ENCODE measurements around the gene ARHGEF16.

ARHGEF16 gene

DNA sequence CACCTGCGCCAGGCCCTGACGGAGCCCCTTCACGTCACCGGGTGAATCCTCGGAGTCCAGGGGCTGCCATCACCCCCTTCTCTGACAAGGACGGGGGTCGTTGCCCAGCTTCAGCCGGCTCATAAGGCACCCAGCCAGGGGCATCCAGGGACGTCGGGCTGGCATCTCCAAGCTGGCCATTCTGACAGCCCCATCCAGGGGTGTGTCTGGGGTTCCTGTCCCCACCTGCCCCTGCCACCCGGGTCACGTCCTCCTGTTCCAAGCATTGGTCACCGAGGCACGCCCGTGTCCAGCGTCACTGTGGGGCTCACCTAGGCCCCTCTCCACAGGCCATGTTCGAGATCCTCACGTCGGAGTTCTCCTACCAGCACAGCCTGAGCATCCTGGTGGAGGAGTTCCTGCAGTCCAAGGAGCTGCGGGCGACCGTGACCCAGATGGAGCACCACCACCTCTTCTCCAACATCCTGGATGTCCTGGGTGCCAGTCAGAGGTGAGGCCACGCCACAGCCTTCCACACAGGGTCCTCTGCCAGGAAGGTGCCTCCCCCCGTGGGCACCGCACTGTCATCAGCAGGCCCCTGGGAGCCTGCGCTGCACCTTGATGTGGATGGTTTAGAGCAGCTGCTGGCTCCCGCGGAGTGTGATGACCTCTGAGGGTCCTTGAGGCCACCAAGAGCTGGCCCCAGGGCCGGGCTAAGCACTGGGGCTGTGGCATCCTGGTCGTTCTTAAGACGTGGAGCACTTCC is 14.8 kb downstream of the ARHGEF16 start:
- FAIRE-seq = no peak

DNA sequence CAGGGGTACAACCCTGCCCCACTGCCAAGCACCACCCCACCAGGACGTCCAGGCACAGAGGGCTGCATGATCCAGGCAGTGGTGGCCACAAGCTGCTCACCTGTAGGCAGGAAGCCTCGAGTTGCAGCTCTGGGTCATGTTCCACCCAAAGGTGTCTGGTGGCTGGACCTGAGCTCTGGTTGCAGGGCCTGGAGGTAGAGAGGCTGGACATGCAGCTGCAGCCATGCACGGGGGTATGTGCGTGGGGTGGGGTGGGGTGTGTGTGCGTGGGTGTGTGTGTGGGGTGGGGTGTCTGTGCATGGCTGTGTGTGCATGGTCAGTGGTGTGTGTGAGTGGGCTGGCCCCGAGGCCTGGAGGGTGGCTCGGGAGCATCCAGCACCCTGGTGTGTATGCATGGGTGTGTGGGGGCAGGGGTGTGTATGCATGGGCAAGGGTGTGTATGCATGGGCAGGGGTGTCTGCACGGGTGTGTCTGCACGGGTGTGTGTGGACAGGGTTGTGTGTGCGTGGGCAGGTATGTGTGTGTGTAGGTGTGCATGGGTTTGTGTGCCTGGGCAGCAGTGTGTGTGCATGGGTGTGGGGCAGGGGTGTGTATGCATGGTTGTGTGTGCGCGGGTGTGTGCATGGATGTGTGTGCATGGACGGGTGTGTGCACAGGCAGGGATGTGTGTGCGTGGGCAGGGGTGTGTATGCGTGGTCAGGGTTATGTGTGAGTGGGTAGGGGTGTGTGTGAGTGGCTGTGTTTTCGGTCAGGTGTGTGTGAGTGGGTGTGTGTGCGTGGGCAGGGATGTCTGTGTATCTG is 15.6 kb downstream of the ARHGEF16 start:
- FAIRE-seq = no peak

DNA sequence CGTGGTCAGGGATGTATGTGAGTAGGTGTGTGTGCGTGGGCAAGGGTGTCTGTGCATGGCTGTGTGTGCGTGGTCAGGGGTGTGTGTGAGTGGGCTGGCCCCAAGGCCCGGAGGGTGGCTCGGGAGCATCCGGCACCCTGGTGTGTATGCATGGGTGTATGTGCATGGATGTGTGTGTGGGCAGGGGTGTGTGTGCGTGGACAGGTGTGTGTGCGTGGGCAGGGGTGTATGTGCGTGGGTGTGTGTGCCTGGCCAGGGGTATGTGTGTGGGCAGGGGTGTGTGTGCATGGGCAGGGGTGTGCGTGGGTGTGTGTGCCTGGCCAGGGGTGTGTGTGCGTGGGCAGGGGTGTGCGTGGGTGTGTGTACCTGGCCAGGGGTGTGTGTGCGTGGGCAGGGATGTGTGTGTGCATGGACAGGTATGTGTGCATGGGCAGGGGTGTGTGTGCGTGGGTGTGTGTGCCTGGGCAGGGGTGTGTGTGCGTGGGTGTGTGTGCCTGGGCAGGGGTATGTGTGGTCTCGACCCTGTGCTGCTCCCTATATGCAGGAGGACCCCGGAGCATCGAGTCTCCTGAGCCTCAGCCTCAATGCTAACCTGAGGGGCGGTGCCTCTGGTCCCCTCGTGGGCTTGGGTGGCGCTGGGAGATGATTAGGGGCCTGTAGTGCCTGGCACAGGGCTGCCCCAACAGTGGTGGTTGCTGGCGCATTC is 16.3 kb downstream of the ARHGEF16 start:
- no peak for FAIRE-seq

DNA sequence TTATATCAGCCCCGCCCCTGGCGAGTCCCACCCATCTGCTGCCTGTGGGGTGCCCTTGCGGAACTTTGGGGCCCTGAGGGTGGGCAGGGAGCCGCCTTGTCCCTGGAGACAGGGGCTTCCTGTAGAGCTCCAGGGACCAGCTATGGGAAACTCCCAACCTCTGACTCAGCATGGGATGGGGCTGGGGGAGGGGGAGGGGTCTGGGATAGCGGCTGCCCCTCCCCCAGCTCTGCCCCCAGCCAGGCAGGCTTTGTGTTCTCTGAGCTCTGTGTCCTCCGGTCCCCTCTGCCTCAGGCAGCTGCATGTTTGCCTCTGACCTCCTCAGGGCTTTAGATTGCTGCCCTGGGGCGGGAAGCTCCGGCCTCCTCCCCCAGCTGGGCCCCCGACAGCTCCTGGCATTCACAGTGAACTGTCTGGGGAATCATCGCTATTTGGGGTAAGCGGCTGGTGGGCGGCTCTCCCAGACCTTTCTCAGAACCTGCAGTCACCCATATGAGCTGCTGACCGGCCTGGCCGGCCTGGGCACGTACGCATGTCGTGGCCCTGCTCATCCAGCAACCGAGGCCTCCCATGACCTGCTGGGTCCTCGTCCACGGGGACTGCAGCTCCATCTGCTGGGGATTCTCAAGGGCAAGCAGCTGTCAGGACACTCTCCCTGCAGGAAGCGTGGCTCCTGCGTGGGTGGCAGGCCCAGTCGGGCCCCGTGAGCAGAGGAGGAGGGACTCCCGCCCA is 17.1 kb downstream of the ARHGEF16 start:
- no peak for FAIRE-seq

DNA sequence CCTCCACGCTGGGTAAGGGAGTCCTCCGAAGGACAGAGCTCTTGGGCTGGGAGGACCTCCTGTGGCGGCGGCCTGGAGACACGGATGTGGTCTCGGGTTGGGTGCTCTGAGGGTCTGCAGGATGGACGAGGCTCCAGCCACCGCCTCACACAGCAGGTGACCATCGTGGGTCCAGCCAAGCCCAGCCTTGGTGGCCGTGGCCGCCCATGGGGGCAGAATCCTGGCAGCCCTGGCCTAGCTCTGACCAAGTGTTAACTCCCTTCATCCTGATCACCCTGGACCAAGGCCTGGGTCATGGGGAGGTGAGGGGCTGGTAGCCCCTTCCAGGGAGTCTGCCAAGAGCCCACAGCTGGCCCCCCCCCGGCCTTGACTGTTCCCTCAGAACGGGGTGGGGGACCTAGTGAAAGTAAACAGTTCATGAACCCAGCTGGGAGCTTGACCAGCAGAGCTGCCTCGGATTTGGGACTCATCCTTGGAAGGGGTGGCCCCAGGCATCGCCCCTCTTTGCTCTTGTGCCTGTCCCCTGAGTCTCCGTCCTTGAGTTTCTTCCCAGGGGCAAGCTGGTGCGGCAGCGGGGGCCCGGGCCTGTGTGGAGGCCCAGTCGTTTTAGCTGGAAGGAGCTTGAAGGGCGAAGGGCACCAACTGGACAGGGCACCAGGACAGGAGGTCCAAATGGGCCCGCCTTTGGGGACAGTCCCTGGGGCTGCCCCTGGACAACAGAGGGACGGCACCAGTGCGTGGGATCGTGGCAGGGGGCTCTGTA is 17.8 kb downstream of the ARHGEF16 start:
- FAIRE-seq = no peak

DNA sequence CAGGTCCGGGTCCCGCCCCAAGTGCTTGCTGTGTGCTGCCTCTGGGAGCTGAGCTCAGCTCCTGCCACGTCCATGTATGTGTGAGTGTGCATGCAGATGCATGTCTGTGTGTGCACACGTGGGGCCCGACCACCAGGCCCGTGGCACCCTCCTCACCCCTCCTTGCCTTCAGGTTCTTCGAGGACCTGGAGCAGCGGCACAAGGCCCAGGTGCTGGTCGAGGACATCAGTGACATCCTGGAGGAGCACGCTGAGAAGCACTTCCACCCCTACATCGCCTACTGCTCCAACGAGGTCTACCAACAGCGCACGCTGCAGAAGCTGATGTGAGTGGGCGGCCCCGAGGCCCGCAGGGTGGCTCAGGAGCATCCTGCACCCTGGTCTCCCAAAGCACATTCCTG is 18.4 kb downstream of the ARHGEF16 start:
- no peak for FAIRE-seq

DNA sequence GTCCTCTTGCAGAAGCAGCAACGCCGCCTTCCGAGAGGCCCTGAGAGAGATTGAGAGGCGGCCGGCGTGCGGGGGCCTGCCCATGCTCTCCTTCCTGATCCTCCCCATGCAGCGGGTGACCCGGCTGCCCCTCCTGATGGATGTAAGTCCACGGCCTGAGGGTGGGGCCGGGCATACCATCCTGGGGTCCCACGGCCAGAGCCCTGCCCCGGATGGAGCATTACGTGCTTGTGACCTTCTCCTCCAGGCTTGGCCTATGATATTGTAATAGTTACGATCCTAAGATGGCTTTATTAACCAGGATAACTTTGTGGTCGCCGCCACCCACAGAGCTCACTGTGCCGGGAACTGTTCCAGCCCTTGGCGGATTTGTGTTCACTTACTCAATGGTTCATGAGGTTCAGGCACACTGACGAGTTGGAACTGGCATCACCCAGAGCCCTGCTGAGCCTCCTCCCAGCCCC is 18.9 kb downstream of the ARHGEF16 start:
- no peak for FAIRE-seq

DNA sequence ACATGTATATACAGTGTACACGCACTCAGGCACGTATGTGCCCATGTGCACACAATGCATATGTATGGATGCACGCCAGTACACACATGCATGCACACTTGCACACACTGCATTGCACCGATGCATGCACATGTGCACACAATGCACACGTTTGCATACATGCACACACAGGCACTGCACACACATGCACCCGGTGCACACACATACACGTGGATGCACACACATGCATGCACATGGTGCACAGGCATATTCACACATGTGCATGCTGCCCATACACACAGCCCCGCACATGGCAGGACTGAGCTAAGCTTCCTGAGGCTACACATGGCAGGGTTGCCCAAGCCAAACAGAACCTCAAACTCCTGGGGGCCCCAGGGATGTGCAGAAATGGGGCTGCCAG is 19.6 kb downstream of the ARHGEF16 start:
- no peak for FAIRE-seq

DNA sequence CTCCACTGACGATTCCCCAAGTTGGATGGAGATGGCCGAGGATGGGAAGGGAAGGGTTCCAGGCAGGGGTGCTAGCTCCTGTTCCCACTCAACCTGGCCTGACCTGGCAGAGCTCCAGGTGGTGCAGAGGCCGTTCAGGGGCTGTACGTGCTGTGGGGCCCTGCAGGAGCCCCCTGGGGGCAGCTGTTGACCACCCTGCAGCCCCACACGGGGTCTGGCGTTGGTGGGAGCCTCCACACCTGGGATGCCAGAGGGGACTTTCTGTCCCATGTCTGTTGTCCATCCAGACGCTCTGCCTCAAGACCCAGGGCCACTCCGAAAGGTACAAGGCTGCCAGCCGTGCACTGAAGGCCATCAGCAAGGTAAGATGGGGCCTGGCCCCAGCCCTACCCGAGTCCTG is 20.0 kb downstream of the ARHGEF16 start:
- FAIRE-seq = no peak

DNA sequence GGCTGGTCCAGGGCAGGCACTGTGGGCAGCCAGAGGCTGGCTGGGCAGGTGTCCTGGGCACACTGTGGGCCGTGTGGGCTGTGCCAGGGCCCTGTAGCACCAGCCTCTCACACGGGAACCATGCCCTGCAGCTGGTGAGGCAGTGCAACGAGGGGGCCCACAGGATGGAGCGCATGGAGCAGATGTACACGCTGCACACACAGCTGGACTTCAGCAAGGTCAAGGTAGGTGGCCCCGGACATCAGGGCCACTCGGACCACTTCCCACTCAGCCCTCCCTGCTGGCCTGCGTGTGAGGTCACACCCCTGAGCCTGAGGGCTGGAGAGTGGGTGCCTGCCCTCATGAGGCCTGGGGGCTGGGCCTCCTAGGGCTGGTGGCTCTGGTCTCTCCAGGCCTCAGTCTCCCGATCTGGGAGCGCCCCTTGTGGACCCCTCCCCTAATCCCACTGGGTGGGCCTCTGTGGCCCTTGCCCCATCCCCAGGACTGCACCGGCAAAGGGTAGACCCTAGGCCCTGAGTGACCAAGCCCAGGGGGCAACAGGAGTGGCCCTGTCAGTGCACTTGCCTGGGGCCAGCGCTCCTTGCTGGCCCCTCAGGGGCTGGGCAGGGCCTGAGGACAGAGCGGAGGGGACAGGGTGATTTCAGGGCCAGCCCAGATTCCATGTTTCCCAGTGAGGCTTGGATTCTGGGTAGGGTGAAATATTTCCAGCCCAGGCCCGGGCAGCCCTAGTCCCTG is 21.5 kb downstream of the ARHGEF16 start:
- FAIRE-seq = no peak

DNA sequence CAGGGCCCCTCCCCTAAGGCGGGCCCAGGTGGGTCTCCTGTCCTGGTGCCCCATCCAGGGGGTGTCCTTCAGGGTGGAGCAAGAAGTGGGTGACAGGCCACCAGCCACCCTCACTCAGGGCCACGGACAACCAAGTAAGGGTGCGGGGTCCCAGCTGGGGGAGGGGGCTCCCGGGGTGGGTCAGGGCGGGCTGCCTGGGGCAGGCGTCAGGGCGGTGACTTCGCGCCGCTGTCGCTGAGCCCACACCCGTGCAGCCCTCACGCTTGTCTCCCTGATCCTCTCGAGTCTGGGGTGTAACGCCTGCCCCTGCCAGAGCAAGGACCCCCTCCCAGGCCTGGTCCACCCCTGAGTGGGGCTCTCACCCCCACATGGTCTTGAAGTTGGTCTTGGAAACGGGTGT is 22.2 kb downstream of the ARHGEF16 start:
- no peak for FAIRE-seq

DNA sequence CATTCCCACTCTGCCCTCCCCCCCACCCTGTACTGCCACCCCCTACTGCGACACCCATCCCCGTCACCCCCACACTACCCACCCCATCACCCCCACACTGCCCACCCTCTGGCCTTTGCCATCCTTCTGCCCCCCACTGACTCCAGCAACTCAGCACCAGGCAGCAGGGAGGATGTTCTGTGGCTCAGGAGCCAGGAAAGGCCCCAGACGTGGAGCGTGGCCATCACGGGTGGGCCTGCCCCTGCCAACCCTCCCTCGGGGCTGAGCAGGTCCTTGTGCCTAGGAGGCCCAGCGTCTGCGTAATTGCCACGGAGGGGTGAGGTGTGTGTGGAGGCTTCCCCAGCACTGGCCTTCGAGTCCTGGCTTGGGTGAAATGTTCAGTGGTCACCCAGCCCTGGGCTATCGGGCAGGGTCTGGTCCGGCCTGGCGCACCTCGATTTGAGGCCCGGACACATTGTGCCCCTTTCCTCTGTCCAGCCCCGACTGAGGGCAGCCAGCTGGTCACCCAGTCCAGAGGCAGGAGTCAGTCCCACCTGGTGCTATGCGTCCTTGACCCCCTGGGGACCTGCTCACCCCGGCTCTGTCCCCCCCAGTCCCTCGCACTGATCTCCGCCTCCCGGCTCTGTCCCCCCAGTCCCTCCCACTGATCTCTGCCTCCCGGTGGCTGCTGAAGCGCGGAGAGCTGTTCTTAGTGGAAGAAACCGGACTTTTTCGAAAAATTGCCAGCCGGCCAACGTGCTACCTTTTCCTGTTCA is 23.0 kb downstream of the ARHGEF16 start:
- no peak for FAIRE-seq

DNA sequence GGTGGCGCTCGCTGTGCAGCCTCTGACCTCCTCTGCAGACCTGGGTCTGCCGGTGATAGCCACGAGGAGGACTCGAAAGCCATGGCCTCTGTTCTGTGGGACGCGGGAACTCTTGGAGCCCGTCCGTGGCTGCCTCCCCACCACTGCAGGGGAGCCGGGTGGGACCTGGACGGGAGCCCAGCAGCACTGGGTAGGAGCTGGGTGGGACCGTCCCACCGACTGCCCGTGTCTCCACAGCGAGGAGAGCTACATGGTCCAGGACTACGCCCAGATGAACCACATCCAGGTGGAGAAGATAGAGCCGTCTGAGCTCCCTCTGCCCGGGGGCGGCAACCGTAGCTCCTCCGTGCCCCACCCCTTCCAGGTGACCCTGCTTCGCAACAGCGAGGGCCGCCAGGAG is 23.7 kb downstream of the ARHGEF16 start:
- FAIRE-seq = no peak

DNA sequence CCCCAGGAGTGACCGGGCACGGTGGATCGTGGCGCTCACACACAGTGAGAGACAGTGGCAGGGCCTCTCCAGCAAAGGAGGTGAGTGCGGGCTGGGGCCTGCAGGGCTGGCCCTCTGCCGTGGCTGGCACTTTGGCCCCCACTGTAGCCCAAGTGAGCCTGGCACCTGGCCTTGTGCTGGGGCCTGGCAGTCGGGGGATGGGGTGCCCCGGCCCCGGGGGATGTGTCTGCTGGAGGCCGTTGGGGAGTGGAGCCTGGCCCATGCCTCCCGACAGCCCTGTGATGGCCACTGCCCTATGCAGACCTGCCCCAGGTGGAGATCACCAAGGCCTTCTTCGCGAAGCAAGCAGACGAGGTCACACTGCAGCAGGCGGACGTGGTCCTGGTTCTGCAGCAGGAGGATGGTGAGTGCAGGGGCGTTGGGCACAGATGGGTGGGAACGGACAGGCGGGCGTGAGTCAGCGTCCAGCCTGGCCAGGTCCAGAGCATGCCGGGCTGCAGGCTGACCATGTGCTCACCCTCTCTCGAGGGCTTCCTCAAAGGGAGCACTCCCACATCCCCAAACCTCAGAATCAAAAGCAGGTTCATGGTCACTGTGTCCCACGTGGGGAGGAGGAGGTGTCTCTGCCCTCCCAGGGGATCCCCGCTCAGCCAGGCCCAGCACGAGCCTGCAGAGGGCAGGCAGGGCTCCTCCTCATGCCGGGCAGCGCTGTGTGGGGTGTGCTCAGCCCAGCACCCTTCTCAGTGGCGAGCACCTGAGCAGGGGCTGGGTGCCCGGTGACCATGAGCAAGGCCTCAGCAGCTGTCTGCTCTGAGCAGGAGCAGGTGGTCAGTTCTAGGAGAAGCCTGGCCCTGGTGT is 25.3 kb downstream of the ARHGEF16 start:
- no peak for FAIRE-seq

DNA sequence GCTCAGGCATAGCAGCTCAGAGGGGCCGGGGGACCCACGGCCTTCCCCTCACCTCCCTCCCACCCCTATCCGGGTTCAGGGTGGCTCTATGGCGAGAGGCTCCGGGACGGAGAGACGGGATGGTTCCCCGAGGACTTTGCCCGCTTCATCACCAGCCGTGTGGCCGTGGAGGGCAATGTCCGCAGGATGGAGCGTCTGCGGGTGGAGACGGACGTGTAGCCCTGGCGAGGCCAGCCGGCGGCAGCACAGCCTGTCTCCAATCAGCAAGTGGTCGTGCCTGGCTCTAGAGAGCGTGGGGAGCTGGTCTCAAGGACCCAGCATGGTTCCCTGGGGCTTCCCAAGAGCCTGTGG is 25.9 kb downstream of the ARHGEF16 start:
- FAIRE-seq = no peak

DNA sequence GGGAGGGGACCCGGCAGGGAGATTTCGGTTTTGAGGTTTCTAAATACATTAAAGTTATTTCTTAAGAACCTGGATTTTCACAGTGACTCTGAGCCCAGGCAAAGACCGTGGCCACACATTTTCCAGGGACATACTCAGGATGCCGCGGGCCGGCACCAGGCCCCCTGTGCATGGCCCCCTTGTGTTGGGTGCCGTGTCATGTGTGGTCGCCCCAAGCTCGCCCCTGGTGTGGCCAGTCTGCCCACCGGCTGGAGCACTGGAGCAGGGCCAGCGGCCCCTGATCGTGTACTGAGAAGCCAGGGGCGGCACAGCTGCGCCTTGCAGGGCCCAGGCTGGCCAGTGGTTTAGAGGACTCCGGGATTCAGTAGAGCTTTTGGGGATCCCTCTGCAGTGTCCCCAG is 26.6 kb downstream of the ARHGEF16 start:
- no peak for FAIRE-seq

DNA sequence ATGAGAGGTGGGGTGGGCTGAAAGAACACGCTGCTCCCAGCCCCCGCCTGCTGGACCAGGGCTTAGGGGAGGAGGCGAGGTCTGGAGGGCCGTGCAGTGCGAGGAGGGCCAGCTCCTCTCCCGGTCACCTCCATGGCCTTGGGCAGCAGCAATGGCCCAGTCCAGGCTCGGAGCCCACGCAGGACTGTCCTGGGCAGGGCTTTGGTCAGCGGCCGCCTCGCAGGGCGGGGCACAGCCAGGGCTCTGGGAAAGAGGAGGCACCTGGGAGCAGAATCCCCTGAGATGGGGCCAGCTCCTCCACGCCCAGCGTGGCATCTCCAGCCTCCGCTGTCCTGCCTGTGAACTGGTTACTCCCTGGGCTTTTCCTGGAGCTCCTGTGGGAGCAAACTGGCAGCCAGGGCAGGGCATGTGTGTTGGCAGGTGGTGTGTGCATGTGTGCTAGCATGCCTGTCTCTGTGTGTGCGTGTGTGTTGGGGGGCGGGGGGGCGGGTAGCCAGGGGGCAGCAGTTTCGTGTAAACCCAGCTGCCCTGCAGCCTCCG is 27.4 kb downstream of the ARHGEF16 start:
- no peak for FAIRE-seq

DNA sequence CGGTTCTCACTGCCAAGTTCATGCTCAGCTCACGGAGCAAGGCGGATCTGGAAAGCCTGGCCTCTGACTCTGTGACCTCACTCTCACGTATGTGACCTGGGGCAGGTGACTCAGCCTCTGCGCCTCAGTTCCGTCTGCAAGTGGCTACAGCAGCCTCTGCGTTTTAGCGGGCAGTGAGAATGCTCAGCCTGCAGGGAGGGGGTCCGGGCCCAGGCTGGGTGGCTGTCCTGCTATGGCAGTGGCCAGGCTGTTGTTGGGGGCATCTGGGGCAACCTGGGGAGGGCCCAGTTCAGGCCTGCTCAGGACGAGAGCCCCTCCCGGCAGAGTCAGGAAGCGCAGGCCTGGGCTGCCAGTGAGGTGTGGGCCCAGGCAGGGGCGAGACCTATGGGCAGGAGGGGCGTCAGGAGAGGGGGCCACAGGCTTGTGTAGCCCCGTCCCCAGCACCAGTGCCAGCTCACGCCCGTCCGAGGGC is 27.9 kb downstream of the ARHGEF16 start:
- FAIRE-seq = no peak

DNA sequence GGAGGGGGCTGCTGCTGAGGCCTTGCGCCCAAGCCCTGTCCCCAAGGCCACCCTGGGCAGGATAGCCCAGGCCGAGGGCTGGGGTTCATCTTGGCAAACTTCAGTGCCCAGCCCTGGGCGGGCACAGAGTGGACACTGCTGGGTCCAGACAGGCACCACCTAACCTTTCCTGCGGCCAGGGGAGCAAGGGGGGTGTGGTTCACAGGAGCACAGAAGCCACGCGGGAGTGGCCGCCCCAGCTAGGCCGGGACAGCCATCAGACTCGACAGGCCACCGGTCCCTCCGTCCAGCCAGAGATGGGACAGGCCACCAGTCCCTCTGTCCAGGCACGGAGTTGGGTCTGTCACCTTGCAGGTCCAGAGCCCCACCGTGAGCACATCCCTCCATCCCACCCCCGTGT is 28.9 kb downstream of the ARHGEF16 start:
- no peak for FAIRE-seq
